OCI-LY7 (cell line): ENCODE results near the gene DPYSL4. TPM values are rescaled to one million over a fixed set of nuclear protein-coding genes. Genes with fewer than 3 reads are reported as not detected.

Experiments
- BruUV-seq: library from RNA; stranded (reverse); fragments of 400-500 nt; replicated peaks from 2 replicates; lab custom pipeline; 2021; lab: Mats Ljungman, UMichigan
- CTCF ChIA-PET: fragments of 300-600 bp; sonication (Branson Sonifier 250); formaldehyde crosslinking; loops from one replicate; lab custom pipeline; 2022; ENCODE audit warnings: antibody characterized with exemption; ENCODE audit not compliant: unreplicated experiment; lab: Charles Lee
- POLR2A ChIA-PET: fragments of 300-600 bp; sonication (Branson Sonifier 250); formaldehyde crosslinking; loops from one replicate; lab custom pipeline; 2022; ENCODE audit warnings: antibody characterized with exemption; lab: Charles Lee
- DNase-seq: peaks from one replicate; pipeline ENCODE4 v3.0.0-alpha.2; 2015; ENCODE audit warnings: low spot score
- H2AFZ ChIP-seq: fragments of 200-600 bp; sonication (generic), shearing (Covaris generic); 2 replicates; pipeline ENCODE4 v1.6.1; 2014; ENCODE audit warnings: mild to moderate bottlenecking, antibody characterized with exemption, low read length, moderate library complexity
- H3K27ac ChIP-seq: fragments of 200-600 bp; sonication (generic); 2 replicates; pipeline ENCODE4 v1.5.1; 2014; ENCODE audit warnings: mixed run types, low read depth, mild to moderate bottlenecking, moderate library complexity, low read length, inconsistent platforms; ENCODE audit not compliant: poor library complexity, severe bottlenecking
- H3K36me3 ChIP-seq: fragments of 200-600 bp; sonication (generic); 2 replicates; pipeline ENCODE4 v1.6.1; 2014; ENCODE audit warnings: mild to moderate bottlenecking, antibody characterized with exemption, low read length, moderate library complexity, mixed read lengths; ENCODE audit not compliant: insufficient read depth
- H3K4me1 ChIP-seq: fragments of 200-600 bp; sonication (generic); 2 replicates; pipeline ENCODE4 v1.5.1; 2014; ENCODE audit warnings: mild to moderate bottlenecking, low read length; ENCODE audit not compliant: insufficient read depth, poor library complexity, severe bottlenecking
- H3K4me2 ChIP-seq: fragments of 200-600 bp; sonication (generic); 2 replicates; pipeline ENCODE4 v1.6.1; 2014; ENCODE audit warnings: mild to moderate bottlenecking, low read length
- H3K4me3 ChIP-seq: fragments of 200-600 bp; sonication (generic); 2 replicates; pipeline ENCODE4 v1.5.1; 2014; ENCODE audit warnings: mild to moderate bottlenecking, low read depth, low read length; ENCODE audit not compliant: poor library complexity, severe bottlenecking
- H3K79me2 ChIP-seq: fragments of 200-600 bp; sonication (generic); 2 replicates; pipeline ENCODE4 v1.6.1; 2016; ENCODE audit warnings: low read depth, mild to moderate bottlenecking, low read length, moderate library complexity, mixed read lengths; ENCODE audit not compliant: insufficient read depth
- H3K9me2 ChIP-seq: fragments of 200-600 bp; sonication (generic); 2 replicates; pipeline ENCODE4 v1.6.1; 2016; ENCODE audit warnings: mild to moderate bottlenecking, low read length, mixed read lengths; ENCODE audit not compliant: insufficient read depth
- H3K9me3 ChIP-seq: fragments of 200-600 bp; sonication (generic); 2 replicates; pipeline ENCODE4 v1.6.1; 2014; ENCODE audit warnings: mild to moderate bottlenecking, mixed run types, low read length, mixed read lengths
- H4K20me1 ChIP-seq: fragments of 200-600 bp; sonication (generic); 2 replicates; pipeline ENCODE4 v1.6.1; 2014; ENCODE audit warnings: mild to moderate bottlenecking, antibody characterized with exemption, low read length, moderate library complexity, mixed read lengths; ENCODE audit not compliant: insufficient read depth
- EZH2phosphoT487 ChIP-seq: fragments of 200-600 bp; sonication (generic); IDR thresholded peaks from 2 replicates; pipeline ENCODE4 v1.6.1; 2018; ENCODE audit warnings: low read depth, borderline replicate concordance, mild to moderate bottlenecking, mixed run types, antibody characterized with exemption, low read length, moderate library complexity, mixed read lengths
- intact Hi-C: fragments of 100-400 bp; cut with micrococcal nuclease; formaldehyde crosslinking; loops from one replicate; pipeline ENCODE4 v1.10.0; 2022; ENCODE audit not compliant: unreplicated experiment
- total RNA-seq, 2 experiments: library from RNA; depleted of rRNA in 1 of 2; stranded (reverse); fragments of >200 nt in 1 of 2; shearing (Covaris generic) in 1 of 2; gene quantifications; 2 replicates each; pipeline ENCODE4 v1.2.3, GENCODE V29; 2014 to 2022
- TF ChIP-seq, protein P1 (sequence below): fragments of 200-600 bp; sonication (generic); conservative IDR thresholded peaks from 2 replicates; pipeline ENCODE4 v1.5.1; 2014; ENCODE audit warnings: mild to moderate bottlenecking, antibody characterized with exemption, low read length, moderate library complexity, mixed read lengths

DPYSL4 gene
- total RNA-seq, 2 experiments from 2014 or later: not detected

DNA sequence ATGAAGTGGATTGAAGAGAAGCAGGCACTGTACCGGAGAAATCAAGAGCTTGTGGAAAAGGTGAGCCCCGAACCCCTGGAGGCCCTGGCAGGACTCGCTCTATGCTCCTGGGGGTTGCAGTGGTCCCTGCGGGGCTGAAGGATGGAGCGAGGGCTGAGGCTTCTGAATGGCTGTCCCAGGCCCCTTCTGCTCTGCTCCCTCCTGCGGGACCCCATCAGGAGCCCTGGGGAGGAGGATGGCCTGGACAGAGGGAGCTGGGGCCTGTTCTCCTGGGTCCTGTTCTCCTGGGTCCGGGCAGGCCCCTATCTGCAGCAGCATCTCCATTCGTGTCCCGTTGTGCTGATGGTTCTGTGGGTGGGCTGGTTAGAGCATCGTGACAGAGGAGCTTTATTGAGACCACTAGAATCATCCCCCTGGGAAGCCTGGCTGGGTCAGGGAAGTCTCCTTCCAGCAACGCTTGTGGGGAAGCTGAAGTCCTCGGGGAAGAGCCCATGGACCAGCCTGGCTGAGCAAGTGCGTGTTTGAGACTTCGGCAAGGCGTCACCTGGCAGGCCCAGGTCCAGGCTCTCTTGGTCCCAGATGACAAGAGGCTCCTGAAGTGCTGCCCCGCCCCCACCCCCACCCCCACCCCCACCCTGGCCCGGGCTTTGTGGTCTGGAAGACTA is 41.1 kb upstream of the DPYSL4 start:
- no peak for DNase-seq
- POLR2A ChIA-PET: no interaction called here

DNA sequence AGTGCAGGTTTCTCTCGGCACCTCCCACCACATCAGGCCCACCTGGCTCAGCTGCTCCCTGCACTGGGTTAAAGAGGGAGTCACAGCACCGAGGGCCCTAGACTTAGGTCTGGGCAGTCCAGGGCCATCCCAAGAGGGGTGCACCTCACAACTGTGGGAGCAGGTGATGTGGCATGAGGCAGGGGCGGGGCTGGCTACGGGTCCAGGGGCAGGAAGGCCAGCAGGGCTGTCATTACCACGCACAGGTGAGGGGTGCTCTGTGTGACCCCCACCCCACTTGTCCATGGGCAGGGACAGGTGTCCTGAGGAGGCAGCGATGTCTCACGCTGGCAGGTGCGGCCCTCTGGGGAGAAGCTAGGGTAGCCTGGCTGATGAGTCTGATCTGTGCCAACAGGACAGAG is 40.5 kb upstream of the DPYSL4 start:
- no peaks in the 10 kb centered on the region for H3K4me1 ChIP-seq
- H3K9me2 ChIP-seq: no peaks in the 10 kb centered on the region
- ChIA-PET CTCF (no interaction called here), POLR2A (no interaction called here)
- H3K4me3 ChIP-seq: no peak overlapping the region
- no peaks in the 10 kb centered on the region for H3K79me2 ChIP-seq
- DNase-seq: no peak
- no peaks in the 10 kb centered on the region for H4K20me1 ChIP-seq
- H3K9me3 ChIP-seq: no peaks in the 10 kb centered on the region
- no peak overlapping the region for H2AFZ ChIP-seq
- no peaks in the 10 kb centered on the region for H3K36me3 ChIP-seq
- no TSS peak for BruUV-seq
- TF ChIP-seq, protein P1, sequence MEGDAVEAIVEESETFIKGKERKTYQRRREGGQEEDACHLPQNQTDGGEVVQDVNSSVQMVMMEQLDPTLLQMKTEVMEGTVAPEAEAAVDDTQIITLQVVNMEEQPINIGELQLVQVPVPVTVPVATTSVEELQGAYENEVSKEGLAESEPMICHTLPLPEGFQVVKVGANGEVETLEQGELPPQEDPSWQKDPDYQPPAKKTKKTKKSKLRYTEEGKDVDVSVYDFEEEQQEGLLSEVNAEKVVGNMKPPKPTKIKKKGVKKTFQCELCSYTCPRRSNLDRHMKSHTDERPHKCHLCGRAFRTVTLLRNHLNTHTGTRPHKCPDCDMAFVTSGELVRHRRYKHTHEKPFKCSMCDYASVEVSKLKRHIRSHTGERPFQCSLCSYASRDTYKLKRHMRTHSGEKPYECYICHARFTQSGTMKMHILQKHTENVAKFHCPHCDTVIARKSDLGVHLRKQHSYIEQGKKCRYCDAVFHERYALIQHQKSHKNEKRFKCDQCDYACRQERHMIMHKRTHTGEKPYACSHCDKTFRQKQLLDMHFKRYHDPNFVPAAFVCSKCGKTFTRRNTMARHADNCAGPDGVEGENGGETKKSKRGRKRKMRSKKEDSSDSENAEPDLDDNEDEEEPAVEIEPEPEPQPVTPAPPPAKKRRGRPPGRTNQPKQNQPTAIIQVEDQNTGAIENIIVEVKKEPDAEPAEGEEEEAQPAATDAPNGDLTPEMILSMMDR: no peak
- TF ChIP-seq EZH2phosphoT487: no peak
- no peak overlapping the region for H3K27ac ChIP-seq
- H3K4me2 ChIP-seq: no peak overlapping the region
- intact Hi-C loops: loop anchor here (10.0 kb wide), 1 partner anchor 161 kb away; the partner anchor contains the start of gene BNIP3

More for the DNA sequence above, 41.1 kb upstream of the DPYSL4 start:
- Histone ChIP-seq H3K4me1 (no peaks in the 10 kb centered on the region), H3K9me2 (no peaks in the 10 kb centered on the region), H3K4me2 (no peak overlapping the region), H3K4me3 (no peak overlapping the region), H3K79me2 (no peaks in the 10 kb centered on the region), H2AFZ (no peak overlapping the region), H3K36me3 (no peaks in the 10 kb centered on the region), H3K9me3 (no peaks in the 10 kb centered on the region), H3K27ac (no peak overlapping the region), H4K20me1 (no peaks in the 10 kb centered on the region)
- no TSS peak for BruUV-seq
- intact Hi-C loops: loop anchor here (10.0 kb wide), 1 partner anchor 161 kb away; the partner anchor contains the start of gene BNIP3
- CTCF ChIA-PET: no interaction called here
- TF ChIP-seq EZH2phosphoT487: no peak
- TF ChIP-seq, protein P1: no peak
